T follicular helper cell (primary cell): ENCODE data around the gene SLC25A5.

Experiments
- DNase-seq: peaks from one replicate; pipeline ENCODE4 v3.0.0-alpha.2; 2020; ENCODE audit warnings: low read depth

The SLC25A5 gene

GRCh38 chrX:119505945-119506344 lies 37.7 kb downstream of the SLC25A5 start:
- DNase-seq: no peak

GRCh38 chrX:119507206-119507605 lies 39.0 kb downstream of the SLC25A5 start:
- no peak for DNase-seq

- no peak for DNase-seq
These were observed 44.0 kb downstream of the SLC25A5 start for GRCh38 chrX:119512146-119512800.

- peak; percentile 8 for DNase-seq
These were observed 48.0 kb downstream of the SLC25A5 start for GRCh38 chrX:119516157-119516702.

- DNase-seq: no peak
These were observed 50.1 kb downstream of the SLC25A5 start for GRCh38 chrX:119518371-119518770.
